Muscle layer of colon (tissue), 2 donors: Measurements from ENCODE around the gene UNC5B.

Experiments used
- H3K27ac ChIP-seq: one replicate; pipeline ENCODE4 v1.7.0; 2013; ENCODE audit warnings: low read depth, mild to moderate bottlenecking, low read length, moderate library complexity
- H3K27me3 ChIP-seq, 2 donors: one replicate each; pipeline ENCODE4 v1.7.0; 2013; ENCODE audit warnings: low read length in 2 of 2, mild to moderate bottlenecking in 2 of 2; ENCODE audit not compliant: insufficient read depth in 2 of 2, control insufficient read depth in 1 of 2
- H3K36me3 ChIP-seq: one replicate; pipeline ENCODE4 v1.7.0; 2013; ENCODE audit warnings: mild to moderate bottlenecking, low read length; ENCODE audit not compliant: insufficient read depth
- H3K4me1 ChIP-seq: one replicate; pipeline ENCODE4 v1.7.0; 2013; ENCODE audit warnings: mild to moderate bottlenecking, low read length; ENCODE audit not compliant: insufficient read depth
- H3K4me3 ChIP-seq, 2 donors: one replicate each; pipeline ENCODE4 v1.7.0; 2013; ENCODE audit warnings: low read length in 2 of 2, low read depth in 1 of 2, mild to moderate bottlenecking in 1 of 2, moderate library complexity in 1 of 2
- H3K9ac ChIP-seq: one replicate; pipeline ENCODE4 v1.7.0; 2013; ENCODE audit warnings: low read length
- H3K9me3 ChIP-seq: one replicate; pipeline ENCODE4 v1.7.0; 2013; ENCODE audit warnings: mild to moderate bottlenecking, low read length
- donor health status: abdominal sarcoma.
- donor health status: Adenocarcinoma of cecum.

UNC5B gene

DNA sequence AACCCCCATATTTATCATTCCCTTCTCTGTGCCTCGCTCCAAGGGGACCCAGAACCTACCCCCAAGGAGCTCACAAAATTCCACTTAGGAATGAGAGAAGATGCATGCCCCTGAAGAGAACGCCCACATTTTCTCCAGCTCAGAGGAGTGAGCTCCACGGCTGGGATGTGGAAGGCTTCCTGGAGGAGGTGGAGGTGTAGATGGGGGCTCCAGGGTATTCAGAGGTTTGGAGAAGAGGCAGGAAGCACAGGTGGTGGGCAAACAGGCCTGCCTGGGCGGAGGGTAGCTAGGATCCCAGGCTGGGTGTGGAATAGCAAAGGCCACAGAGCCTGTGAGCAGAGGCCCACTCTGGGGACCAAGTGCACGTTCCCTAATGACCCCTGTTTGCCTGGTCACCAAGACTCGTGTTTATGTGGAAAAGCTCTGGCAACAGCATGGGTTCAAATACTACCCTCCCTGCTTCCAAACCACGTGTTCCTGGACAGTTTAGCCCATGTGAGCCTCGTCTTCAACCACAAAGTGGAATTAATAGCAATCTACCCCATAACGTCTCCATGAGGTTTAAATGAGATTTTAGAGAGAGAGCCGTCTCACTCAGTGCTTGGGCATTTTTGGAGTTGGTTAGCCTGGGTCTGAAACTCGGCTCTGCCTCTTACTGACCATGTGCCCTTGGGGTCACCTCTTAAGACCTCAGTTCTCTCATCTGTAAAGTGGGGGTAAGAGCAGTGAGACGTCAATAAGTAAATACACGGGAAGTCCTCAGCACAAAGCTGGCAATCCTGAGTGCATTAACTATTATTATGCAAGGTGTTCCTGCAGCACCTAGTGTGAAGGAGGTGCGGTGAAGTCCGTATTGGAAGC is 24.7 kb downstream of the UNC5B start:
- H3K9ac ChIP-seq: no peak overlapping the region
- H3K27me3 ChIP-seq: no peaks in the 10 kb centered on the region
- H3K36me3 ChIP-seq: no peaks in the 10 kb centered on the region
- no peaks in the 10 kb centered on the region for H3K9me3 ChIP-seq
- no peak overlapping the region for H3K4me3 ChIP-seq
- no peak overlapping the region for H3K27ac ChIP-seq
- H3K4me1 ChIP-seq: peaks cover 45% of the 10 kb centered on the region

DNA sequence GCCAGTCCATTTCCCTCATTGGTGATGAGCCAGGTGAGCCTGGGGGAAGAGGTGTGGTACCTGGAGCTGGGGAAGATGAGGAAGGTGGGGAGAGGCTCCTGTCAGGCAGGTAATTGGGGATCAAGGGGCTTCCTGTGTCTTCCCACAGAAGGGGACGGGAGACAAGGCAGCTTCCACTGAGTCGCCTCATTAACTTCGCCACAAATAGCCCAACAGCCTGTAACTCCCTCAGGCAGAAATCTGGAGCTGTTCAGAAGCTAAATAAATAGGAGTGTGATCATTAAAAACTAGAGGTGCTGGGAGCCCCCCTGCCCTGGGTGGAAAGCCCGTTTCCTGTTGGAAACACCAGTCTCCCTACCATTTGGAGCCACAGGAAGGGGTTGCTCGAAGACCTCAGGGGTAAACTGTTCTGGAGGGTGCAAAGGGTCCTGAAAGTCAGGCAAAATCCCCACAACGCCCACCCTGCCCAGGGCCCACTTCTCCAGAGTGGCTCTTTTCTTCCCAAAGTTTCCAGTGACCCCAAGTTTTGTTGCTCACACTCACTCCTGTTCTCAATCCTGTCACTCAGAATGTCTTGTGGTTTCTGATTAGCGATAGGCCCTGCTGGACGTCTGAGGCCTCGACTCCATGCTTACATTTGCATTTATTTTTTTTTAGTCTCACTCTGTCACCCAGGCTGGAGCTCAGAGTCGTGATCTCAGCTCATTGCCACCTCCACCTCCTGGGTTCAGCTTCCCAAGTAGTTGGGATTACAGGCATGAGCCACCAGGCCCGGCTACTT is 25.7 kb downstream of the UNC5B start:
- peaks cover 36% of the 10 kb centered on the region for H3K4me1 ChIP-seq

DNA sequence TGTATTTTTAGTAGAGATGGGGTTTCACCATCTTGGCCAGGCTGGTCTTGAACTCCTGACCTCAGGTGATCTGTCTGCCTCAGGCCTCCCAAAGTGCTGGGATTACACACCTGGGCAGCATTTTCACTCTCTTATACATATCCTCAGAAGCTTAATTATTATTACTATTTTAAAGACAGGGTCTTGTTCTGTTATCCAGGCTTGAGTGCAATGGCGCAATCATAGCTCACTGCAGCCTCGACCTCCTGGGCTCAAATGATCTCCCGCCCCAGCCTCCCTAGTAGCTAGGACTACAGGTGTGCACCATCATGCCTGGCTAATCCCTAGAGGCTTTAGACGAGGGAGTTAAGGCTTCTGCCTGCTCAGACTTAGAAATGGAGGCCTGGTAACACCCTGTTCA is 26.3 kb downstream of the UNC5B start:
- H3K4me3 ChIP-seq: no peak overlapping the region
- H3K4me1 ChIP-seq: peaks cover 33% of the 10 kb centered on the region
- no peaks in the 10 kb centered on the region for H3K36me3 ChIP-seq
- H3K27me3 ChIP-seq: no peaks in the 10 kb centered on the region
- H3K9ac ChIP-seq: no peak overlapping the region
- H3K27ac ChIP-seq: no peak overlapping the region
- H3K9me3 ChIP-seq: no peaks in the 10 kb centered on the region

More for the DNA sequence above, 25.7 kb downstream of the UNC5B start:
- Histone ChIP-seq H3K27ac (no peak overlapping the region), H3K9me3 (no peaks in the 10 kb centered on the region), H3K36me3 (no peaks in the 10 kb centered on the region), H3K27me3 (no peaks in the 10 kb centered on the region), H3K9ac (no peak overlapping the region), H3K4me3 (no peak overlapping the region)

DNA sequence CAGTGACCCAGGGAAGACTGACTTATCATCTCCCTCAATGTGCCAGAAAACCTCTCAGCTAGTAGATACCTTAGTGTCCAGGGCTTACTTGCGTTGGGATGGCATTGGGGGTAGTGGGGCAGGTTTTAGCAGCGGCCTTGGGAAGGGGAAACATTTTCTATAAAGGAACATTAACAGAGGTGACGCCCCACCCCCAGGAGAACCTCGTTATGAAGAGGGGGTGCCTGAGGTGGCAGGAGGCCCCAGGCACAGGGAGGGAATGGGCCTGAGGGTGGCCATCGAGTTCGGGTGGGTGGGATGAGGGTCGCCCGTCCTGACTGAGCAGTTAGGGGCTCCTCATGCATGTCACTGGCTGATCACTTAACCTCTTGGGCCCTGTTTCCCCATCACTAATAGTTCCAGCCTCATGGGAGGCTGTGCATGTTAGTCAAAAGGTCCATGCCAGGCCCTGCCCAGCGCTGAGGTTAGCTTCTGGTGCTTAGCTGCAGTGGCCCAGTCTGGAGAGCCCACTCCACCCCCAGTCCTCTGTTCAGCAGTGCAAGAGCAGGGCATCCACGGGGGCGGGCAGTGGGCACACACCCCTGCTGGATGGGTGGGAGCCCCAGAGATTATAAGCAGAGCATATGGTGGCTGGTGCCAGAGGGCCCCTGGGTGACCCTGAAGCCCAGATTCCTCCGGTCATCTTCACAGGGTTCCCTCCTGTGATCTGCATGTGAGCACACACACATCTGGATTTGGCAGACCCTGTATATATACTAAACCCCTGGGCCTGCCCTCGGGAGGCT is 27.0 kb downstream of the UNC5B start:
- Histone ChIP-seq H3K27ac (no peak overlapping the region), H3K27me3 (no peaks in the 10 kb centered on the region), H3K36me3 (no peaks in the 10 kb centered on the region), H3K4me1 (peaks cover 36% of the 10 kb centered on the region), H3K4me3 (no peak overlapping the region), H3K9me3 (no peaks in the 10 kb centered on the region), H3K9ac (no peak overlapping the region)

DNA sequence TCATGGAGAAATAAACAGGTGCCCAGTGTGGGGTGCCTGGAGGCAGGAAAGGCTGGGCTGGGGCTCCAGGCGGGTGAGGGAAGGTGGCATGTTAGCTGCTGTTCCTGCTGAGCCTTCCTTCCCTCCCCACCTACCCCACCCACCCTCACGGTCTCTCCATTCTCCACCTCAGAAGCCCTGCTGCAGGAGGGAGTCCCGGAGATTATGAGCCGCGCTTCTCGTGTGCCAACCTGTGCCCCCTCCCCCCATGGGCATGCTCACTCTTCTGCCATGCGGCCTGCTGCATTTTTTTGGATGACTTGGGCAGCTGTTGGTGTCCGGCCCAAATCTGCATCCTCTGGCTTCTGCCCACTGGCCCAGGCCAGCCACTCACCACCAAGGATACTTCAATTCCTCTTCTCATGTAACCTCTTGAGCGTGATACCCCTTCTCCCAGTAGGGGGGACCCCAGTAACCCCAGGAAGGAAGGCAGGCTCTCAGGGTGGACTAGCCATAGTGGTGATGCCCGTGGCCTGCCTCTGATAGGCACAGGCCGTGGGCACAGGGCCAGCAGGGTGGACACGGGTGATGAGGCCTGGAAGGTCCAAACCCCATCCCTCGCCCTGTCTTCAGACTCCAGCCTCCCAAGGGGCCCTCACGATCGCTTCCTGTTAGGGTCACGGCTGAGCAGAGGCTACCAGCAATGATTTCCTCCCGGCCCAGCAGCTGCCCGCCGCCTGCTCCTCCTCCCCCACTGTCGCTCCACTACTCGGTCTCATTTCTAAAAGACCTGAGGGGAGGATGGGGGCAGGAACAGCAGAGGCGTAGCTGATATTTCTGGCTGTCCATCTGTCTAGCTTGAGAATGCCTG is 27.8 kb downstream of the UNC5B start:
- no peaks in the 10 kb centered on the region for H3K36me3 ChIP-seq
- no peak overlapping the region for H3K4me3 ChIP-seq
- H3K9ac ChIP-seq: no peak overlapping the region
- H3K27ac ChIP-seq: no peak overlapping the region
- H3K4me1 ChIP-seq: peaks cover 42% of the 10 kb centered on the region
- H3K27me3 ChIP-seq: no peaks in the 10 kb centered on the region
- H3K9me3 ChIP-seq: no peaks in the 10 kb centered on the region

DNA sequence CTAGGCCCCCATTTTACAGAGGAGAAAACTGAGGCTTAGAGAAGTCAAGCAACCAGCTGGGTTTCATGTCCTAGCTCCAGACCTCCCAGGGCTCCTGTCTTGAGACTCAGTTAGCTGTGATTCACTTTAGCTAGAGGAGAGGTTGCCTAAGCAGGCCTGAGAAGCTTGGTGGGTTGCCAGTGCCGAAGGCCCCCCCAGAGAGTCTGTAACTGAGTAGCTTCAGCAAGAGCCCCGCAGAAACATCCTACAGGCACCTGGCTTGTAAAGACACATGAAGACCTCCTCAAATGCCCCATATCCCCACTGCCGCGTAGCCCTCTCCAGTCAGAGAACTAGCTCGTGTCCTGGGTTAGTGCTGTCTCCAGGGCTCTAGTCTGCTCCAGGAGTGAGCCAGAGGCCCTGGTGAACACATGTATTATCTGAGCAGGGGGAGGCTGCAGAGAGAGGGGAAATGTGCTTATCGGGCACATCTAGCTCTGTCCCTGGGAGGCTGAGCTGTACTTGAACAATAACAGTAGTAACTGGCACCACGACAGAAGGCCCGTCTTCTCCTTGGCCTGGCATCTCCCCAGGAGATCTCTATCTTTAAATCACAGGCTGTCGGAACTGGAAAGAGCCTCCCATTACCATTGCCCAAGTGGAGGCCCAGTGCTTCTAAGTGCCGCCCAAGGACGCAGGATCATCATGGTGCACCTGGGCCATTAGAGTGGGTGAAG is 28.9 kb downstream of the UNC5B start:
- no peak overlapping the region for H3K27ac ChIP-seq
- H3K27me3 ChIP-seq: no peaks in the 10 kb centered on the region
- H3K9ac ChIP-seq: no peak overlapping the region
- no peak overlapping the region for H3K4me3 ChIP-seq
- H3K36me3 ChIP-seq: no peaks in the 10 kb centered on the region
- no peaks in the 10 kb centered on the region for H3K9me3 ChIP-seq
- H3K4me1 ChIP-seq: peaks cover 37% of the 10 kb centered on the region

DNA sequence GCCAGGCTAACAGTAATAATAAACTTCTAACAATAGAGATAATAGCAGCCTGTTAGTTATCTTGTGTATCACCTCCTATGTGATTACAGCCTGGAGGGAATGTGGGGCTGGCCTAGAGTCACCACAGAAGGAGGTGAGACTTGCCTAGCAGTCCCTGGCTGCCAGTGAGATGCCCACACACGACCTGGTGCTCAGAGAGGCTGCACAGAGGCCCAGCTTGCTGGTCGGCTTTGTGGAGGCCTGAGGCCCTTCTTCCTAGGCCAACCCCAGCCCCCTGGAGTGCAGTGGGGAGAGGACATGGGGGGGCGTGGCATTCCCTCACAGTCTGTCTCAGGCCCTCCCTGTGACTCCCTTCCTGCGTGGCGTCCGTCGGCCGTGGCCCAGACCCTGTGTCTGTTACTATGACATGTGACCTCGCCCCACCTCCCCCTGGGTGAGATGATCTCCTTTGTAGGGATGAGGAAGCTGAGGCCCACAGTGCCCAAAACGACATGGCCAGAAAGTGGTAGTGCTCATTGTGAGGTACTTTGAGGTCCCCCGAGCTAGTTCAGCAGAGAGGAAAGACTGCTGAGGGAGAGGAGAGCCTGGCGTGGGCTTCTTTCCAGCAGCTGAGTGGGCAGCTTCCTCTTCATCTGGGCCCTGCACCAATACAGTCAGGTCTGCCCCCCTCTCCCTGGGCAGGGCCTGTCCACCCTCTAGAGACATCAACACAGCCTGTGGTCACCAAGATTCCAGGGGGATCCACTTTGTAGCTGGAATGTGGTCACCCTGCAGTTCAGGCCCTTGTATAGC is 29.7 kb downstream of the UNC5B start:
- H3K9ac ChIP-seq: no peak overlapping the region
- H3K9me3 ChIP-seq: no peaks in the 10 kb centered on the region
- no peaks in the 10 kb centered on the region for H3K36me3 ChIP-seq
- H3K4me3 ChIP-seq: no peak overlapping the region
- peaks cover 29% of the 10 kb centered on the region for H3K4me1 ChIP-seq
- no peak overlapping the region for H3K27ac ChIP-seq
- H3K27me3 ChIP-seq: no peaks in the 10 kb centered on the region

DNA sequence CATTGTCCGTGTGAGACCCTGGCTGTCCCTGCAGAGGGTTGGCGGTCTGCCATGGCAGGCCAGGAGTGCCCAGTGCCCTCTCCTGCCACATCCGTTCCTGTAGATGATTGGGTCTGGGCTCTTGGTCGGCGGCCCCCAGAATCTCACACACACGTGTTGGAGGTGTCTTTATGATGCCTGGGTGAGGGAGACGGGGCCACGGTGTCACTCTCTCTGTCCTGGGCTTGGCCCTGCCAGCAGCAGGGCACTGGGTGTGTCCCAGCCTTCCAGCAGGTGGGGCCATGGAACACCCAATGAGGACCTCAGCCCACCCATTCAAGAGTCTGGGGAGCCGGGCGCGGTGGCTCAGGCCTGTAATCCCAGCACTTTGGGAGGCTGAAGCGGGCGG is 30.2 kb downstream of the UNC5B start:
- no peak overlapping the region for H3K27ac ChIP-seq
- H3K36me3 ChIP-seq: no peaks in the 10 kb centered on the region
- no peaks in the 10 kb centered on the region for H3K27me3 ChIP-seq
- no peaks in the 10 kb centered on the region for H3K9me3 ChIP-seq
- H3K4me3 ChIP-seq: no peak overlapping the region
- peaks cover 25% of the 10 kb centered on the region for H3K4me1 ChIP-seq
- no peak overlapping the region for H3K9ac ChIP-seq

DNA sequence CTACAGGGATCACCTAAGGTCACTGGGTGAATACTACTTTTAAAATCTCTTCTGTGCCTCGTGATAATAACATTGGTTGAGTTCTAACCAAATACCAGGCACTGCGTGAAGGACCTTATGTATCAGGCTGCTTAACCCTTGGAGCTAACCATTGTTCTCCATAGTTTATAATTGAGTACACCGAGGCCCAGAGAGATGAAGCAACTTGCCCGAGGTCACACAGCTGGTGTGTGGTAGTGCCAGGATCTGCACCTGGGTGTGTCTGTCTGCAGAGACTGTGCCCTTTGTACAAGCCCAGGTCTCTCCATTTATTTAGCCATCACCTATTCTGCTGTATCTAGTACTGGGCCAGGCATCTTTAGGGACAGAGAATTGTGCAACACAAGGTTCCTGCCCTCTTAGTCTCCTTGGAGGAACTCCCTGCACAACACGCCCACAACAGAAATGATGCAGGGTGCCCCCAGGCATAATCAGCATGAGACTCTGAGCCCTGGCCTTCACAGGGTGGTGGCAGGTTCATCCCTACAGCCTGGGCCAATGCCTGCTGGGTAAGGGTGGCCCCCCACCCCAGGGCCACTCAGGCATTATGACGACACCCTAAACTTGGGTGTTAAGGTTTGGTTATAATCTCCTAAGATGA is 31.5 kb downstream of the UNC5B start:
- H3K36me3 ChIP-seq: no peaks in the 10 kb centered on the region
- H3K27ac ChIP-seq: no peak overlapping the region
- H3K4me1 ChIP-seq: peaks cover 25% of the 10 kb centered on the region
- peak overlapping the region in 1 of 2 donors; percentile 43 for H3K4me3 ChIP-seq
- no peaks in the 10 kb centered on the region for H3K27me3 ChIP-seq
- H3K9ac ChIP-seq: no peak overlapping the region
- H3K9me3 ChIP-seq: no peaks in the 10 kb centered on the region
